Stimulated activated CD8-positive, alpha-beta memory T cell treated with anti-CD3 and anti-CD28 coated beads, Interleukin-4, amount 100 ng/mL, for 1 hour (primary cell): ENCODE measurements around the gene ELOB.
"Not testable (repeated sequence)": the region's sequence is repeated elsewhere in the genome, so short reads cannot be mapped to it uniquely, and the experiment has no call there.

Experiments used
- DNase-seq, 2 donors: peaks; one replicate each; pipeline ENCODE4 v3.0.0-alpha.2; 2020; ENCODE audit warnings: low read depth in 2 of 2, low spot score in 1 of 2

Gene ELOB

DNA sequence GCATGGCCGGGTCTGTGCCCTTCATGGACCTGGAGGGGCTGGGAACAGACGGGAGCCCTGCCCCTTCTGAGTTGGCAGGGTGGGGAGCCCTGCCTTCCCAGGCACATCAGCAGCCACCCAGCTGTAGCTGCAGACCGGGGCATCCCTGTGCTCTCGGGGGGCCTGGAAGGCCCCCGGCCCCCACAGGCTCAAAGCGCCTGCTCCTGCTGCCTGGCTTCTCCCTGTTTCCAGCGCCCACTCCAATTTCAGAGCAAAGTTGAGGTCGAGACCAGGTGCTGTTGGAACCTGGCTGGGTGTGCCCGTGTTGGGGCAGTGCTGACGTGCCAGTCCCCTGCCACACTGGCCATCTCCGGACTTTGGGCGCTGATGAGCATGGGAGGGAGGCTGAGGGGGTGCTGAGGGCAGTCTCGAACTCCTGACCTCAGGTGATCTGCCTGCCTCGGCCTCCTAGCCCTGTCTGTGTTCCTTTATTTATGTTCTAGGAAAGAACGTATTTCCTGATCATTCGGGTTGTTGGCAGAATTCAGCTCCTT, 52.2 kb downstream of the ELOB start:
- no peak for DNase-seq

DNA sequence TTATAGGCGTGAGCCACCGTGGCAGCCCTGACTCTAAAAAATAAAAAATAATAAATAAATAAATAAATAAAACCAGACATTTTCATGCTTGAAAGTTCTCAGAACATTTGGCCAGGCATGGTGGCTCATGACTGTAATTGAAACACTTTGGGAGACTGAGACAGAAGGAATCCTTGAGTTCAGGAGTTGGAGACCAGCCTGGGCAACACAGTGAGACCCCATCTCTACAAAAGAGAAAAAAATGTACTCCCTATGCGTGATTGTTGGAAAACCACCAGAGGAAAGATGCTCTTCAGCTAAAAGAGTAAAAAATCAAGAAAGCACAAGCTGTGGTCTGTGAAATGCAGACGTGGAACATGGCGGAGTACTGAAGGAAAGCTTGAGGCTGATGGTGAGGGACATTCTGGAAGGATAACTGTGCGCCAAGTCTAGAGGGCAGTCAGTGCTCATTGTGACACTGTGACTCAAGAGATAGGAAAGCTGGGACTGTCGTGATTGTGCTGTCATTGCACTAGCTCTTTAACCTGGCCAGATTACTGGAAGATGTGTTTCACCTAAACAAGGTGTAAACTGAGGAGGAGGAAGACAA, 52.9 kb downstream of the ELOB start:
- DNase-seq = no peak

DNA sequence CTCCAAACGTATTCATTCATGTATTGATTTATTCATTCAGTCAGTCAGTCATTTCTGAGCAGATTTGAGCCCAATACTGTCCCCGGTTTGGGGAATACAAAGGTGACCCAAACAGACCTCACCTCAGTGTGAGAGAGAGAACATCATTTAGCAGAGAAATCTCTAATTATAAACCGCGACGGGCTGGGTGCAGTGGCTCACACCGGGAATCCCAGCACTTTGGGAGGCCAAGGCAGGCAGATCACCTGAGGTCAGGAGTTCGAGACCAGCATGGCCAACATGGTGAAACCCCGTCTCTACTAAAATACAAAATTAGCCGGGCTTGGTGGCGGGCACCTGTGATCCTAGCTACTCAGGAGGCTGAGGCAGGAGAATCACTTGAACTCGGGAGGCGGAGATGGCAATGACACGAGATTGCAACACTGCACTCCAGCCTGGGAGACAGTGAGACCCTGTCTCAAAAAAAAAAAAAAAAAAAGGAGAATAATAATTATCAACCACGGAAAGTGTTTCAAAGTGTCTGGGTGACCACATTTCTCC, 55.4 kb downstream of the ELOB start:
- DNase-seq = not testable (repeated sequence)
